Upper lobe of right lung (tissue), 1 donor: ENCODE measurements around the gene CCDC66. TPM values are rescaled to one million over a fixed set of nuclear protein-coding genes. Genes with fewer than 3 reads are reported as not detected.

ENCODE experiments used
- ATAC-seq: fragments of 200-7000 bp; cut with Tn5 transposase; one replicate; pipeline ENCODE4 v1.9.1; 2020; ENCODE audit warnings: mild to moderate bottlenecking, moderate library complexity
- DNase-seq: peaks from one replicate; pipeline ENCODE4 v3.0.0-alpha.2; 2020
- H3K27ac ChIP-seq: fragments of 200-600 bp; one replicate; pipeline ENCODE4 v1.8.0; 2022
- H3K27me3 ChIP-seq: fragments of 200-600 bp; one replicate; pipeline ENCODE4 v1.8.0; 2022; ENCODE audit warnings: mild to moderate bottlenecking
- H3K36me3 ChIP-seq: fragments of 200-600 bp; one replicate; pipeline ENCODE4 v1.8.0; 2022
- H3K4me1 ChIP-seq: fragments of 200-600 bp; one replicate; pipeline ENCODE4 v1.8.0; 2022
- H3K4me3 ChIP-seq: fragments of 200-600 bp; one replicate; pipeline ENCODE4 v1.8.0; 2022; ENCODE audit warnings: mild to moderate bottlenecking
- H3K9me3 ChIP-seq: fragments of 200-600 bp; one replicate; pipeline ENCODE4 v1.8.0; 2022
- intact Hi-C: fragments of 100-400 bp; cut with DNase I; formaldehyde crosslinking; loops from one replicate; pipeline ENCODE4 v1.11.0; 2022
- total RNA-seq: library from RNA; stranded (reverse); fragmentation: NEBNext Ultra II Directional; extraction: Animal tissue kit (Norgen Biotek cat#: 25700); gene quantifications from one replicate; pipeline ENCODE4 v1.2.1, GENCODE V29; 2021
- TF ChIP-seq, protein P1 (sequence below): fragments of 200-600 bp; IDR thresholded peaks from one replicate; pipeline ENCODE4 v1.8.0; 2022; ENCODE audit warnings: antibody characterized with exemption
- donor health status: DM: no; HTN: yes; CAD: no; lungs with severe emphysema.

Gene CCDC66
- total RNA-seq, 1 donor from 2014 or later, result 25.0 TPM

DNA sequence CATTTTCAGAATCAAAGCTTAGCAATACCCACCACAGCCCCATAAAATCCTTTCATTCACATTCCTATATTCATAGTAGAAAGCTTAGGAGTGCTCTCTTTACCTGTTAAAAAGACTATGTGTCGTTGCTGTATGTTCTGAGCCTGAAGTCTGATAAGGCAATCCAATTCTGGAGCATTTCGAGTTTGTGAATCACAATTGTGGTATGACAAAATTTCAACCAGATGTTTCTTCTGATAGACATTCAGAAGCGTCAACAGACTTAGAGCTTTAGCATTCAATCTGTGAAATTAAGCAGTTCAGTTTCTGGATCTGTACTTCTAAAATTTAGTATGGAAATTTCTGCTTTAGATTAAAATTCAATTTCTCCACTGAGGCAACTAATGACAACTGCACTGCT is 67.8 kb downstream of the CCDC66 start:
- Histone ChIP-seq H3K27me3 (no peaks in the 10 kb centered on the region), H3K27ac (no peak overlapping the region), H3K9me3 (no peaks in the 10 kb centered on the region), H3K36me3 (peaks cover 97% of the 10 kb centered on the region), H3K4me1 (no peaks in the 10 kb centered on the region), H3K4me3 (no peak overlapping the region)
- no peak for DNase-seq
- intact Hi-C loops, result no loop called here
- TF ChIP-seq, protein P1, sequence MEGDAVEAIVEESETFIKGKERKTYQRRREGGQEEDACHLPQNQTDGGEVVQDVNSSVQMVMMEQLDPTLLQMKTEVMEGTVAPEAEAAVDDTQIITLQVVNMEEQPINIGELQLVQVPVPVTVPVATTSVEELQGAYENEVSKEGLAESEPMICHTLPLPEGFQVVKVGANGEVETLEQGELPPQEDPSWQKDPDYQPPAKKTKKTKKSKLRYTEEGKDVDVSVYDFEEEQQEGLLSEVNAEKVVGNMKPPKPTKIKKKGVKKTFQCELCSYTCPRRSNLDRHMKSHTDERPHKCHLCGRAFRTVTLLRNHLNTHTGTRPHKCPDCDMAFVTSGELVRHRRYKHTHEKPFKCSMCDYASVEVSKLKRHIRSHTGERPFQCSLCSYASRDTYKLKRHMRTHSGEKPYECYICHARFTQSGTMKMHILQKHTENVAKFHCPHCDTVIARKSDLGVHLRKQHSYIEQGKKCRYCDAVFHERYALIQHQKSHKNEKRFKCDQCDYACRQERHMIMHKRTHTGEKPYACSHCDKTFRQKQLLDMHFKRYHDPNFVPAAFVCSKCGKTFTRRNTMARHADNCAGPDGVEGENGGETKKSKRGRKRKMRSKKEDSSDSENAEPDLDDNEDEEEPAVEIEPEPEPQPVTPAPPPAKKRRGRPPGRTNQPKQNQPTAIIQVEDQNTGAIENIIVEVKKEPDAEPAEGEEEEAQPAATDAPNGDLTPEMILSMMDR, result no peak
- no peak for ATAC-seq

DNA sequence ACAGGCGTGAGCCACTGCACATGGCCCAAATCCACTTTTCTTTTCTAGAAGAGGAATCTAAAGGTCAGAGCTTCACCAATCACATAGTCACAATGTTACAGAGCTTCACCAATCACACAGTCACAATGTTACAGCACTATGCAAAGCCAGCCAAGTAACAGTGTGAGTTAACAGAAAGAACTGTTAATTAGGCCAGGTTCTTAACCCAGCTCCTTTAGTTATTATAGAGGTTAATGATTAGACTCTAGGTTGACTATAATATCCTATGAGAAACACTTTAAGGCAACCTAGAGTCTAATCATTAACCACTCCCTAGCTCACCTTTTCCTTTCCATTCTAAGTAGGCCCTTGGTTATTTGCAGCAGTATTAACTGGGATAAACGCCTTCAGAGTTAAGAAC is 72.1 kb downstream of the CCDC66 start:
- Histone ChIP-seq H3K27ac (no peak overlapping the region), H3K27me3 (no peaks in the 10 kb centered on the region), H3K36me3 (peaks cover 88% of the 10 kb centered on the region), H3K4me3 (no peak overlapping the region), H3K4me1 (no peaks in the 10 kb centered on the region), H3K9me3 (no peaks in the 10 kb centered on the region)
- TF ChIP-seq, protein P1, result no peak
- intact Hi-C loops, result no loop called here
- DNase-seq (no peak), ATAC-seq (peak; percentile 89)

DNA sequence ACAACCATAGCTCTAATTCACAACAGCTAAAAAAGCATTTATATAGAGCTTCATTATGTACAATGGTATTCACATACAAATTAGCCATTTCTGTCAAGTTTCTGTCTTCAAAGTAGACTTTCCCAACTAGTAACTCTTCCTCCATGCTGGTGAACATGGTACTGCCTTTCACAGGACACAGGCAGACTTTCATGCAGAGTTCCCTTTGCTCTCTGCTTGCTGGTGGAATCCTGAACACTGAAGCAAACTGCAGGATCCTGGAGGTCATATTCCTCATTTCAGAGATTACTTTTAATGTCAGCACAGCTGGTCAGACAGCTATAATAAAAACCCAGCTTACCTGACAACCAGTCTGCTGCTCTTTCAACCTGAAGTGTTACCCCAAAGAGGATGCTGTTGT is 72.5 kb downstream of the CCDC66 start:
- DNase-seq, result no peak
- Histone ChIP-seq H3K27me3 (no peaks in the 10 kb centered on the region), H3K27ac (no peak overlapping the region), H3K36me3 (peaks cover 88% of the 10 kb centered on the region), H3K4me1 (no peaks in the 10 kb centered on the region), H3K4me3 (no peak overlapping the region), H3K9me3 (no peaks in the 10 kb centered on the region)
- peak; percentile 20 for ATAC-seq
- intact Hi-C loops, result no loop called here
- TF ChIP-seq, protein P1, result no peak

DNA sequence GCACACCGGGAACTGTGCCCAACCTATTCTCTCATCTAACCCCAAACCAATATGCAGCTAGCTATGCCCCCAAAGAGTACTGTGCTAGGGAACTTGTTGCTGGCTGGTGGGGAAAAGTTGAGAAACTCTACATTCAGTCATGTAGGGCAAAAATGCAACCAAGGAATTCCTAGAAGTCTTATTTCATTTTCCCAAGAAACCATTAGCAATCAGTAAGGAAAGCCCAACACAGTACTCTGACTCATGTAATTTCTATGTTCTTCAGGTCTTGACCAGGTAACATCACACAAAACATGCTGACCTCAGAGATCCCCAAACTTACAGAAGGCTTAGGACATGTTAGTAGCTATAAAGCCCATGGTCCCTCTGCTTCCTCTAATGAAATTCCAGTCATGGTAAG is 74.0 kb downstream of the CCDC66 start:
- ATAC-seq (no peak), DNase-seq (no peak)
- Histone ChIP-seq H3K36me3 (peaks cover 84% of the 10 kb centered on the region), H3K9me3 (no peaks in the 10 kb centered on the region), H3K27me3 (no peaks in the 10 kb centered on the region), H3K4me1 (no peaks in the 10 kb centered on the region), H3K4me3 (no peak overlapping the region), H3K27ac (no peak overlapping the region)
- intact Hi-C loops, result no loop called here
- TF ChIP-seq, protein P1, result no peak

DNA sequence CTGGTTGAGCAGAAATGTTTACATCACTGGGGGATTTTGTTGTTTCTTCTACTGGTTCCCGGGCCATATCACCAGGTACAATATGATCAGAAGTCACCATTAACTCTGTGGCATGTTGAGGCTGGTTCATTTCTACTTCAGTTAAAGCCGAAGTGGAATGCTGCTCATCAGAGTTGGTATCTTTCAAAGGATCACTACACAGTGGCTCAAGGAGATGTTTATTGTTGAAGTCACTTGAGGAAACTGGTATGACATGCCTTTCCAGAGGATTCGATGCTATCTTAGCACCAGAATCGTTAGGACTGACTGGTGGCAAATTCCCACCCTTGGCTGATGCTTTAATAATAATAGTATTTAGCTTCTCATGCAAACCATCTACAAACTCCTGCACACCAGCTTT is 76.2 kb downstream of the CCDC66 start:
- TF ChIP-seq, protein P1, result no peak
- H3K4me3 ChIP-seq, result no peak overlapping the region
- DNase-seq (no peak), ATAC-seq (no peak)
- H3K27me3 ChIP-seq, result no peaks in the 10 kb centered on the region
- H3K4me1 ChIP-seq, result no peaks in the 10 kb centered on the region
- intact Hi-C loops, result no loop called here
- H3K36me3 ChIP-seq, result peaks cover 84% of the 10 kb centered on the region
- H3K9me3 ChIP-seq, result no peaks in the 10 kb centered on the region
- H3K27ac ChIP-seq, result no peak overlapping the region
